ENCODE data around the gene SMIM27.
"Not testable (repeated sequence)": the region's sequence is repeated elsewhere in the genome, so short reads cannot be mapped to it uniquely, and the experiment has no call there.

Gene SMIM27

GRCh38 chr9:32574858-32575257, 22.7 kb downstream of the SMIM27 start:
- Mint-ChIP-seq H3K4me1 (peaks cover 21% of the 10 kb centered on the region), H3K27me3 (peaks cover 18% of the 10 kb centered on the region)
- no peak for ATAC-seq

GRCh38 chr9:32577316-32577715, 25.2 kb downstream of the SMIM27 start:
- Mint-ChIP-seq H3K4me1 (peaks cover 14% of the 10 kb centered on the region), H3K9me3 (no peaks in the 10 kb centered on the region), H3K27me3 (peaks cover 31% of the 10 kb centered on the region), H3K4me3 (no peak overlapping the region), H3K36me3 (no peaks in the 10 kb centered on the region), H3K27ac (no peak overlapping the region)
- no peak for ATAC-seq

More at GRCh38 chr9:32574858-32575257, 22.7 kb downstream of the SMIM27 start:
- Mint-ChIP-seq H3K27ac (no peak overlapping the region), H3K4me3 (no peak overlapping the region), H3K9me3 (no peaks in the 10 kb centered on the region), H3K36me3 (peaks cover 8% of the 10 kb centered on the region)

- no peaks in the 10 kb centered on the region for H3K36me3 Mint-ChIP-seq
- no peak overlapping the region for H3K27ac Mint-ChIP-seq
- no peak for ATAC-seq
- H3K4me1 Mint-ChIP-seq = peaks cover 7% of the 10 kb centered on the region
- peaks cover 31% of the 10 kb centered on the region for H3K27me3 Mint-ChIP-seq
- no peaks in the 10 kb centered on the region for H3K9me3 Mint-ChIP-seq
- no peak overlapping the region for H3K4me3 Mint-ChIP-seq
Observed at GRCh38 chr9:32578976-32579375, 26.8 kb downstream of the SMIM27 start.

GRCh38 chr9:32579706-32580331, 27.7 kb downstream of the SMIM27 start:
- Mint-ChIP-seq H3K27ac (no peak overlapping the region), H3K36me3 (no peaks in the 10 kb centered on the region), H3K4me3 (no peak overlapping the region), H3K9me3 (no peaks in the 10 kb centered on the region), H3K4me1 (peaks cover 7% of the 10 kb centered on the region), H3K27me3 (peaks cover 31% of the 10 kb centered on the region)
- no peak for ATAC-seq

- Mint-ChIP-seq H3K4me1 (peaks cover 7% of the 10 kb centered on the region), H3K27ac (no peak overlapping the region), H3K27me3 (peaks cover 36% of the 10 kb centered on the region), H3K36me3 (no peaks in the 10 kb centered on the region), H3K4me3 (no peak overlapping the region), H3K9me3 (no peaks in the 10 kb centered on the region)
- ATAC-seq = no peak
Observed at GRCh38 chr9:32580631-32581300, 28.6 kb downstream of the SMIM27 start.

- ATAC-seq = no peak
- Mint-ChIP-seq H3K9me3 (no peaks in the 10 kb centered on the region), H3K4me1 (peaks cover 7% of the 10 kb centered on the region), H3K36me3 (no peaks in the 10 kb centered on the region), H3K27me3 (peaks cover 42% of the 10 kb centered on the region), H3K27ac (no peak overlapping the region), H3K4me3 (no peak overlapping the region)
Observed at GRCh38 chr9:32581512-32582143, 29.5 kb downstream of the SMIM27 start.

GRCh38 chr9:32584784-32585183, 32.7 kb downstream of the SMIM27 start:
- ATAC-seq = no peak
- no peak overlapping the region for H3K27ac Mint-ChIP-seq
- peaks cover 7% of the 10 kb centered on the region for H3K4me1 Mint-ChIP-seq
- no peak overlapping the region for H3K4me3 Mint-ChIP-seq
- no peaks in the 10 kb centered on the region for H3K36me3 Mint-ChIP-seq
- H3K9me3 Mint-ChIP-seq = no peaks in the 10 kb centered on the region
- H3K27me3 Mint-ChIP-seq = peaks cover 41% of the 10 kb centered on the region

- no peak overlapping the region for H3K4me3 Mint-ChIP-seq
Observed at GRCh38 chr9:32587901-32588300, 35.8 kb downstream of the SMIM27 start.

GRCh38 chr9:32589083-32589723, 37.1 kb downstream of the SMIM27 start:
- ATAC-seq = no peak
- H3K4me3 Mint-ChIP-seq = no peak overlapping the region
- no peaks in the 10 kb centered on the region for H3K4me1 Mint-ChIP-seq
- H3K27me3 Mint-ChIP-seq = peaks cover 41% of the 10 kb centered on the region
- H3K27ac Mint-ChIP-seq = no peak overlapping the region
- no peaks in the 10 kb centered on the region for H3K36me3 Mint-ChIP-seq
- no peaks in the 10 kb centered on the region for H3K9me3 Mint-ChIP-seq

More at GRCh38 chr9:32587901-32588300, 35.8 kb downstream of the SMIM27 start:
- H3K27ac Mint-ChIP-seq = no peak overlapping the region
- no peaks in the 10 kb centered on the region for H3K9me3 Mint-ChIP-seq
- H3K36me3 Mint-ChIP-seq = no peaks in the 10 kb centered on the region
- no peaks in the 10 kb centered on the region for H3K4me1 Mint-ChIP-seq
- no peak for ATAC-seq
- peaks cover 41% of the 10 kb centered on the region for H3K27me3 Mint-ChIP-seq

- no peaks in the 10 kb centered on the region for H3K4me1 Mint-ChIP-seq
- no peaks in the 10 kb centered on the region for H3K36me3 Mint-ChIP-seq
- ATAC-seq = no peak
- no peaks in the 10 kb centered on the region for H3K9me3 Mint-ChIP-seq
- H3K4me3 Mint-ChIP-seq = no peak overlapping the region
- no peak overlapping the region for H3K27ac Mint-ChIP-seq
- peaks cover 39% of the 10 kb centered on the region for H3K27me3 Mint-ChIP-seq
Observed at GRCh38 chr9:32590476-32590875, 38.3 kb downstream of the SMIM27 start.

GRCh38 chr9:32590898-32591297, 38.8 kb downstream of the SMIM27 start:
- H3K4me1 Mint-ChIP-seq = no peaks in the 10 kb centered on the region
- no peak overlapping the region for H3K27ac Mint-ChIP-seq
- no peak for ATAC-seq
- peaks cover 35% of the 10 kb centered on the region for H3K27me3 Mint-ChIP-seq
- H3K4me3 Mint-ChIP-seq = no peak overlapping the region
- H3K36me3 Mint-ChIP-seq = no peaks in the 10 kb centered on the region
- H3K9me3 Mint-ChIP-seq = no peaks in the 10 kb centered on the region

- no peak for ATAC-seq
- H3K27ac Mint-ChIP-seq = no peak overlapping the region
- H3K4me3 Mint-ChIP-seq = no peak overlapping the region
- H3K4me1 Mint-ChIP-seq = peaks cover 12% of the 10 kb centered on the region
- peaks cover 5% of the 10 kb centered on the region for H3K9me3 Mint-ChIP-seq
- H3K27me3 Mint-ChIP-seq = peaks cover 2% of the 10 kb centered on the region
- no peaks in the 10 kb centered on the region for H3K36me3 Mint-ChIP-seq
Observed at GRCh38 chr9:32596096-32596865, 44.2 kb downstream of the SMIM27 start.

GRCh38 chr9:32596936-32597335, 44.8 kb downstream of the SMIM27 start:
- H3K9me3 Mint-ChIP-seq = peaks cover 5% of the 10 kb centered on the region
- H3K27ac Mint-ChIP-seq = no peak overlapping the region
- ATAC-seq = no peak
- no peaks in the 10 kb centered on the region for H3K36me3 Mint-ChIP-seq
- H3K27me3 Mint-ChIP-seq = no peaks in the 10 kb centered on the region
- peaks cover 12% of the 10 kb centered on the region for H3K4me1 Mint-ChIP-seq
- H3K4me3 Mint-ChIP-seq = no peak overlapping the region

GRCh38 chr9:32599021-32599420, 46.9 kb downstream of the SMIM27 start:
- not testable (repeated sequence) for H3K27me3 Mint-ChIP-seq, H3K9me3 Mint-ChIP-seq, ATAC-seq, H3K36me3 Mint-ChIP-seq, H3K4me3 Mint-ChIP-seq, H3K27ac Mint-ChIP-seq
- peaks cover 20% of the 10 kb centered on the region for H3K4me1 Mint-ChIP-seq
